ENCODE data around the gene C10orf143. TPM values are rescaled to one million over a fixed set of nuclear protein-coding genes. Genes with fewer than 3 reads are reported as not detected.

C10orf143 gene
- total RNA-seq, 2 donors from 2014 or later, result 3.1 to 3.2 TPM

GRCh38 chr10:130022086-130022485 is 88.5 kb downstream of the C10orf143 start:
- intact Hi-C loops (cut with DNase I), result no loop called here
- DNase-seq (ENCODE audit: low spot score), result no peak

DNA sequence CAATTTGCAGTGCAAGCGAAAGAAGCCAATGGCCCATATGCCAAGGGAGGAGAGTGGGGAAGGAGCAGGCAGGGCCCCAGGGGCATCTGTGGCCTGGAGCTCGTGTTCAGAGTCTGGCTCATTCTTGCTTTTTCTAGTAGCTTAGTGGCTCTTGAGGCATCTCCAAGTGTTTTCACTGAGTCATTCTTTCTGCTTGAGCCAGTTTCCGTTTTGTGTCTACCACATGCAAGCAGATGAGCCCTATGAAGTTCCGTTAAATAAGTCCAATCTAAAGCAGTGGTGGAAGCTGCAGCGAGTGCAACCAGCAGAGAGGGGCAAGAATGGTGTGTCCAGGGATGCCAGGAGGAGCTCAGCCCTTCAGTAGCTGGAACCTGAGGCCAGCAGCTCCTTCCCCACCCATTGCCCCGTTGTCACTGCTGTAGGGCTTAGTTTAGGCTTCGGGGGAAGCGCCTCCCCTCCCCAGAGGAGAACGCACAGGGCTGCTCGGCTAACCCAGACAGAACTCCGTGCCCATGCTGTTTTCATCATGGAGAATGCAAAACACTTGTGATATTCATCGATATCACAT is 89.2 kb downstream of the C10orf143 start:
- DNase-seq (ENCODE audit: low spot score), result no peak
- intact Hi-C loops (cut with DNase I), result no loop called here

DNA sequence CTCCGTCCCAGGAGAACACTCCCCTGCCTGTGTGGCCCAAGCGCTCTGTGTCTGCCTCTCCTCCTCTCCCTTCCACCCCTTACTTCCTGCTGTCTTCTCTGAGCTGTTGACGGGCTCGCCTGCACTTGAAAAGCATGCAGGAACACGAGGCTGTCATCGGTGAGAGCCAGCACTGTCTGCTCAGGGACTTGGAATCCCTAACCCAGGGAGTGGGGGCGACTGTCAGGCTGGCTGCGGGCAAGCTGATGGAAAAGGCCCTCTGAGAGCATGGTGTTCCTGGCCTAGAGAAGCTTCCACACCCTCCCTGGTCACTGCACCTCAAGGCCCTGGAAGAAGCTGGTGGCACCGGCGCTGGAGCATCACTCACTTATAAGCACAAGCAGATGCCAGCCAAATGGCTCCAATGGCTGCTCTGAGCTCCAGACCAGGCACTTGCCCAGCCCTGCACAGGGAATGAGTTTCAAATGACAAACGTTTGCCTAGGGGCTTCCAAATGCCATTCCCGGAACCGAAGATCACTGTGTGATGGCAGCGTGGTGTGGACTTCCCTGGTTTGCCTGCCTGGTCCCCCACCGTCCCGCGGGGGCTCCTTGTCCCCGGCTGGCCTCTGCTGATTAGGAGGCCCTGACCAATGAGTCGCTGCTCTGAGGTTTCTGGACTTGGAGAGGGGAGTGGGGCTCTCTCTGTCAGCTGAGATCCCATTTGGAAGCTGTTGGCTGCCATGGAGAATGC is 89.8 kb downstream of the C10orf143 start:
- no peak for DNase-seq (ENCODE audit: low spot score)

GRCh38 chr10:130018730-130019185 is 91.9 kb downstream of the C10orf143 start:
- intact Hi-C loops (cut with DNase I), result no loop called here
- DNase-seq (ENCODE audit: low spot score), result no peak

More for the DNA sequence above, 89.8 kb downstream of the C10orf143 start:
- intact Hi-C loops (cut with DNase I), result no loop called here

- DNase-seq (ENCODE audit: low spot score), result no peak
- intact Hi-C loops (cut with DNase I), result no loop called here
These were observed 92.4 kb downstream of the C10orf143 start for GRCh38 chr10:130018265-130018664.

DNA sequence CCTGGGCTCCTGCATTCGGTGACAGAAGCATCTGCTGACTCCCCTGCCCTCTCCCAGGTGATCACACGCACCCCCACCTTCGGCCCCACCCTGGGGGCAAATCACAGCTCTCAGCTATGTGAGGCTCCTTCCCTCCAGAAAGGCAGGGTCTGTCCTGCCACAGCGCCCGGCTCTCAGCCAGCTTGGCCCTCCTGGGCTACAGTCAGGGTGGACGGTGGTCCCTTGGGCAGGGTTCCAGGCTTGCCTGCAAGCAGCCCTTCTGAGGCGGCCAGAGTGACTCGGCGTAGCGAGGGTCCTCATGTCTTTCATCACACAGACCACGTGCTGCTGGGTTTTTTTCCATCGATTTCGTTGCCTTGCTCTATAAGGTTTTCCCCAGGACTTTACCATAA is 93.0 kb downstream of the C10orf143 start:
- intact Hi-C loops (cut with DNase I), result no loop called here

GRCh38 chr10:130016993-130017630 is 93.5 kb downstream of the C10orf143 start:
- intact Hi-C loops (cut with DNase I), result no loop called here
- DNase-seq (ENCODE audit: low spot score), result no peak

More for the DNA sequence above, 93.0 kb downstream of the C10orf143 start:
- no peak for DNase-seq (ENCODE audit: low spot score)

- intact Hi-C loops (cut with DNase I), result no loop called here
- no peak for DNase-seq (ENCODE audit: low spot score)
These were observed 94.5 kb downstream of the C10orf143 start for GRCh38 chr10:130016095-130016494.

GRCh38 chr10:130015075-130015695 is 95.4 kb downstream of the C10orf143 start:
- intact Hi-C loops (cut with DNase I), result no loop called here
- no peak for DNase-seq (ENCODE audit: low spot score)

DNA sequence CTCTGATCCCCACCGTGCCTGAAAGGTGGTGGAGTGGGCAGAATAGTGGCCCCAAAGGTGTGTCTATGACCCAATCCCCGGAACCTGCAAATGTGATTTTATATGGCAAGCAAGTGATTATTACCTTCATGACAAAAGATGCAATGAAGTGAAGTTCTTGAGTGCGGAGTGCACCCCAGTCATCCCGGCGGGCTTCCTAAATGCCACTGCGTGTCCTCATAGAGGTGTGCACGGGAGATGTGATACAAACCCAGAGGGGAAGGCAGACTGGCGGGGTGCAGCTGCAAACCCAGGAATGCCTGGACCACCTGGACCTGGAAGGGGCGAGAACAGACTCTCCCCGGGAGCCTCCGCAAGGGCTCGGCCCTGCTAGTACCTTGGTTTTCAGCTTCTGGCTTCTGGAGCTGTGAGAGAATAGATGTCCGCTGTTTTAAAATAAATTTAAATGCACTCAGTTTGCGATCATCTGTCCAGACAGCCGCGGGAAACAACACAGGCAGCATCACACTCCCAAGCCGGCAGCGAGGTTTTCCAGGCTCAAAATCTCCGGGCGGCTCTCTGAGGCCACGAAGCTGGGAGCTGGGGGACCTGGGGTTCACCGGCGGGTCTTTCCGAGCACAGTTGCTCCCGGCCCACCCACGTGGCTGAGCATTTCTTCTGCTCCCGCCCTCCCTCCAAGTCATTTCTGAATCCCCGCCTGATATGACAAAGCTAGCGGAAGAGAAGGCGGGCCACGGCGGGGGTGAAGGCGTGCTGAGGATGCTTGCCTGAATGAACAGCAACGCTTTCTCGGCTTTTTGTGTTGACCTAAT is 96.2 kb downstream of the C10orf143 start:
- DNase-seq (ENCODE audit: low spot score), result peak; percentile 83
- intact Hi-C loops (cut with DNase I), result loop anchor here in 1 of 2 donors (1.0 kb wide), 1 partner anchor 38 kb away; no protein-coding TSS in a partner anchor

Other genes starting within 250 kb of the C10orf143 start
- 1 to 10 TPM; 8.7 to 9.1 TPM for gene EBF3, start 146.6 kb downstream of the C10orf143 start, total RNA-seq
- gene GLRX3, start 25.6 kb upstream of the C10orf143 start, total RNA-seq, result 10 to 100 TPM; 48.6 to 73.8 TPM

Measured in posterior vena cava (tissue), 2 donors.